ENCODE data around the gene C5orf15.
"Not testable (repeated sequence)": the region's sequence is repeated elsewhere in the genome, so short reads cannot be mapped to it uniquely, and the experiment has no call there.

The C5orf15 gene

GRCh38 chr5:133959643-133960042, 8.8 kb downstream of the C5orf15 start:
- no peak for DNase-seq

- DNase-seq, result no peak
Observed at GRCh38 chr5:133957591-133957990, 10.8 kb downstream of the C5orf15 start.

GRCh38 chr5:133957080-133957479, 11.3 kb downstream of the C5orf15 start:
- no peak for DNase-seq

- DNase-seq, result not testable (repeated sequence)
Observed at GRCh38 chr5:133956196-133956595, 12.2 kb downstream of the C5orf15 start.

- no peak for DNase-seq
Observed at GRCh38 chr5:133953568-133954145, 14.8 kb downstream of the C5orf15 start.

- DNase-seq, result no peak
Observed at GRCh38 chr5:133952729-133953567, 15.5 kb downstream of the C5orf15 start.

- no peak for DNase-seq
Observed at GRCh38 chr5:133950821-133951612, 17.4 kb downstream of the C5orf15 start.

GRCh38 chr5:133948721-133949120, 19.7 kb downstream of the C5orf15 start:
- no peak for DNase-seq

GRCh38 chr5:133947431-133947841, 21.0 kb downstream of the C5orf15 start:
- DNase-seq, result no peak

GRCh38 chr5:133945568-133945967, 22.9 kb downstream of the C5orf15 start:
- no peak for DNase-seq

- DNase-seq, result peak; percentile 25 to 82 (median 79)
Observed at GRCh38 chr5:133944263-133945185, 23.9 kb downstream of the C5orf15 start.

GRCh38 chr5:133943475-133943817, 25.0 kb downstream of the C5orf15 start:
- no peak for DNase-seq

- no peak for DNase-seq
Observed at GRCh38 chr5:133942614-133943474, 25.6 kb downstream of the C5orf15 start.

GRCh38 chr5:133941456-133942196, 26.8 kb downstream of the C5orf15 start:
- no peak for DNase-seq

- DNase-seq, result no peak
Observed at GRCh38 chr5:133939668-133940067, 28.8 kb downstream of the C5orf15 start.

GRCh38 chr5:133938929-133939328, 29.5 kb downstream of the C5orf15 start:
- peak in 1 of 3 experiments; percentile 34 for DNase-seq

- peak in 1 of 3 experiments; percentile 34 for DNase-seq
Observed at GRCh38 chr5:133938039-133938821, 30.2 kb downstream of the C5orf15 start.

- not testable (repeated sequence) for DNase-seq
Observed at GRCh38 chr5:133937628-133938027, 30.8 kb downstream of the C5orf15 start.

GRCh38 chr5:133936651-133937015, 31.8 kb downstream of the C5orf15 start:
- DNase-seq, result no peak

Measured in NCI-H1417 (cell line).